CD14-positive monocyte (primary cell): ENCODE data around the gene LIMCH1. TPM values are rescaled to one million over a fixed set of nuclear protein-coding genes. Genes with fewer than 3 reads are reported as not detected.

Experiments
- DNase-seq, 3 donors: peaks; one replicate each; pipeline ENCODE4 v3.0.0-alpha.2; 2011 to 2022
- H2AFZ ChIP-seq: 2 replicates; pipeline ENCODE4 v1.6.0; 2012; ENCODE audit warnings: mild to moderate bottlenecking, low read depth, low read length, inconsistent platforms; ENCODE audit not compliant: insufficient read depth, poor library complexity, severe bottlenecking
- H3K27ac ChIP-seq, 2 donors: 1 replicate in 1 of 2; 2 replicates in 1 of 2; pipeline ENCODE4 v1.5.1; 2012 to 2013; ENCODE audit warnings: low read length in 2 of 2, control low read depth in 1 of 2, inconsistent platforms in 1 of 2, low read depth in 1 of 2, mild to moderate bottlenecking in 1 of 2
- H3K27me3 ChIP-seq, 2 donors: one replicate each; pipeline versions ENCODE4 v1.6.0 to v1.6.1; 2011 to 2013; ENCODE audit warnings: low read length in 2 of 2; ENCODE audit not compliant: control insufficient read depth in 2 of 2, insufficient read depth in 2 of 2
- H3K36me3 ChIP-seq, 2 donors: replicated peaks in 1 of 2; 1 replicate in 1 of 2; 2 replicates in 1 of 2; pipeline versions ENCODE4 v1.5.1 to v1.6.1; 2012 to 2013; ENCODE audit warnings: low read length in 2 of 2, control low read depth in 1 of 2, inconsistent platforms in 1 of 2, mild to moderate bottlenecking in 1 of 2; ENCODE audit not compliant: insufficient read depth in 2 of 2, control insufficient read depth in 1 of 2
- H3K4me1 ChIP-seq, 2 donors: 1 replicate in 1 of 2; 2 replicates in 1 of 2; pipeline versions ENCODE4 v1.5.1 to v1.6.1; 2012 to 2013; ENCODE audit warnings: low read length in 2 of 2, control low read depth in 1 of 2, inconsistent platforms in 1 of 2, mild to moderate bottlenecking in 1 of 2, moderate library complexity in 1 of 2; ENCODE audit not compliant: insufficient read depth in 2 of 2, control insufficient read depth in 1 of 2
- H3K4me2 ChIP-seq: replicated peaks from 2 replicates; pipeline ENCODE3; 2012; ENCODE audit warnings: low read length, moderate library complexity, mild to moderate bottlenecking; ENCODE audit not compliant: poor library complexity, severe bottlenecking; ENCODE audit errors: extremely low read depth
- H3K4me3 ChIP-seq, 3 experiments: fragments of 200-600 bp in 1 of 3; sonication (generic) in 1 of 3; replicated peaks in 1 of 3; 1 replicate in 2 of 3; 2 replicates in 1 of 3; pipeline ENCODE4 v1.5.1; 2011 to 2013; ENCODE audit warnings: low read length in 3 of 3, mild to moderate bottlenecking in 3 of 3, control low read depth in 2 of 3, low read depth in 2 of 3, inconsistent platforms in 1 of 3, moderate library complexity in 1 of 3
- H3K79me2 ChIP-seq: 2 replicates; pipeline ENCODE4 v1.6.0; 2012; ENCODE audit warnings: mild to moderate bottlenecking, control low read depth, inconsistent platforms, low read length, moderate library complexity; ENCODE audit not compliant: insufficient read depth
- H3K9ac ChIP-seq: 2 replicates; pipeline ENCODE4 v1.6.0; 2017; ENCODE audit warnings: low read length, mild to moderate bottlenecking; ENCODE audit not compliant: insufficient read depth, poor library complexity, severe bottlenecking
- H3K9me3 ChIP-seq, 2 donors: replicated peaks in 1 of 2; 1 replicate in 1 of 2; 2 replicates in 1 of 2; pipeline versions ENCODE4 v1.5.1 to v1.6.1; 2012 to 2013; ENCODE audit warnings: low read length in 2 of 2, control low read depth in 1 of 2; ENCODE audit not compliant: control insufficient read depth in 1 of 2, insufficient read depth in 1 of 2
- H4K20me1 ChIP-seq: 2 replicates; pipeline ENCODE4 v1.6.0; 2012; ENCODE audit warnings: mild to moderate bottlenecking, low read length, control low read depth, moderate library complexity; ENCODE audit not compliant: insufficient read depth
- H3K27ac Mint-ChIP-seq, 7 donors: one replicate each; pipeline ENCODE4 v1.8.0; 2020; ENCODE audit warnings: mild to moderate bottlenecking in 7 of 7, mixed read lengths in 7 of 7, moderate library complexity in 6 of 7, inconsistent platforms in 2 of 7
- H3K27me3 Mint-ChIP-seq, 3 donors: one replicate each; pipeline ENCODE4 v1.8.0; 2021 to 2022; ENCODE audit warnings: low read depth in 3 of 3, mild to moderate bottlenecking in 3 of 3, mixed read lengths in 3 of 3, moderate library complexity in 3 of 3, inconsistent platforms in 1 of 3
- H3K36me3 Mint-ChIP-seq, 2 donors: one replicate each; pipeline ENCODE4 v1.8.0; 2020; ENCODE audit warnings: mixed read lengths in 2 of 2, inconsistent platforms in 1 of 2, mild to moderate bottlenecking in 1 of 2
- H3K4me1 Mint-ChIP-seq: one replicate; pipeline ENCODE4 v1.8.0; 2020; ENCODE audit warnings: mild to moderate bottlenecking, mixed read lengths
- H3K4me3 Mint-ChIP-seq, 2 donors: one replicate each; pipeline ENCODE4 v1.8.0; 2020; ENCODE audit warnings: mild to moderate bottlenecking in 2 of 2, mixed read lengths in 2 of 2, moderate library complexity in 1 of 2
- H3K9me3 Mint-ChIP-seq, 7 donors: one replicate each; pipeline ENCODE4 v1.8.0; 2020 to 2022; ENCODE audit warnings: mixed read lengths in 7 of 7, mild to moderate bottlenecking in 6 of 7, moderate library complexity in 6 of 7, inconsistent platforms in 2 of 7
- WGBS: methylation state at CpG from one replicate; pipeline ENCODE4 v1.1.5; 2013; ENCODE audit warnings: missing lambda C conversion rate; ENCODE audit not compliant: insufficient coverage; 5-methylcytosine and 5-hydroxymethylcytosine counted together
- intact Hi-C, 2 donors: fragments of 100-400 bp; cut with micrococcal nuclease; formaldehyde crosslinking; loops; one replicate each; pipeline versions ENCODE4 v1.15.0 to v1.15.1; 2023
- polyA plus RNA-seq, 3 donors: library from polyadenylated mRNA; depleted of rRNA in 1 of 3; unstranded in 2 of 3; stranded (reverse) in 1 of 3; fragments of 300-500 nt in 2 of 3; fragments of >200 nt in 1 of 3; fragmentation: Illumina TruSeq in 2 of 3; gene quantifications; 1 replicate in 2 of 3; 2 replicates in 1 of 3; pipeline ENCODE4 v1.2.3, GENCODE V29; 2012 to 2021
- TF ChIP-seq, protein P1 (sequence below): fragments of 200-600 bp; IDR thresholded peaks from one replicate; pipeline ENCODE4 v1.8.0; 2022; ENCODE audit warnings: antibody characterized with exemption, mild to moderate bottlenecking

LIMCH1 gene
- polyA plus RNA-seq, 3 donors: 0.25 to 0.64 (median 0.32) TPM

- 75% methylated on average over 2 of the region's 3 CpGs for WGBS
- no peak overlapping the region for H2AFZ ChIP-seq
- H3K9ac ChIP-seq: no peak overlapping the region
- DNase-seq: no peak
- H3K4me2 ChIP-seq: no peak overlapping the region
- no peak overlapping the region for H3K4me3 ChIP-seq
- Mint-ChIP-seq H3K4me1 (no peaks in the 10 kb centered on the region), H3K27me3 (peaks cover 0 to 3% (median 0%) of the 10 kb centered on the region in 3 donors), H3K4me3 (no peak overlapping the region), H3K36me3 (no peaks in the 10 kb centered on the region), H3K27ac (peak overlapping the region in 1 of 7 donors; percentile 32), H3K9me3 (peaks cover 0 to 3% (median 0%) of the 10 kb centered on the region in 7 donors)
- no peak overlapping the region for H3K27ac ChIP-seq
- no peaks in the 10 kb centered on the region for H3K27me3 ChIP-seq
- H3K9me3 ChIP-seq: no peaks in the 10 kb centered on the region
- intact Hi-C loops: no loop called here
- TF ChIP-seq, protein P1, sequence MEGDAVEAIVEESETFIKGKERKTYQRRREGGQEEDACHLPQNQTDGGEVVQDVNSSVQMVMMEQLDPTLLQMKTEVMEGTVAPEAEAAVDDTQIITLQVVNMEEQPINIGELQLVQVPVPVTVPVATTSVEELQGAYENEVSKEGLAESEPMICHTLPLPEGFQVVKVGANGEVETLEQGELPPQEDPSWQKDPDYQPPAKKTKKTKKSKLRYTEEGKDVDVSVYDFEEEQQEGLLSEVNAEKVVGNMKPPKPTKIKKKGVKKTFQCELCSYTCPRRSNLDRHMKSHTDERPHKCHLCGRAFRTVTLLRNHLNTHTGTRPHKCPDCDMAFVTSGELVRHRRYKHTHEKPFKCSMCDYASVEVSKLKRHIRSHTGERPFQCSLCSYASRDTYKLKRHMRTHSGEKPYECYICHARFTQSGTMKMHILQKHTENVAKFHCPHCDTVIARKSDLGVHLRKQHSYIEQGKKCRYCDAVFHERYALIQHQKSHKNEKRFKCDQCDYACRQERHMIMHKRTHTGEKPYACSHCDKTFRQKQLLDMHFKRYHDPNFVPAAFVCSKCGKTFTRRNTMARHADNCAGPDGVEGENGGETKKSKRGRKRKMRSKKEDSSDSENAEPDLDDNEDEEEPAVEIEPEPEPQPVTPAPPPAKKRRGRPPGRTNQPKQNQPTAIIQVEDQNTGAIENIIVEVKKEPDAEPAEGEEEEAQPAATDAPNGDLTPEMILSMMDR: no peak
- H4K20me1 ChIP-seq: no peaks in the 10 kb centered on the region
- H3K36me3 ChIP-seq: no peaks in the 10 kb centered on the region
- no peaks in the 10 kb centered on the region for H3K4me1 ChIP-seq
- H3K79me2 ChIP-seq: no peaks in the 10 kb centered on the region
Observed at GRCh38 chr4:41610474-41610873, 72.5 kb downstream of the LIMCH1 start.

GRCh38 chr4:41611124-41611838 lies 73.3 kb downstream of the LIMCH1 start:
- Mint-ChIP-seq H3K27me3 (peaks cover 0 to 3% (median 0%) of the 10 kb centered on the region in 3 donors), H3K36me3 (no peaks in the 10 kb centered on the region), H3K9me3 (peaks cover 0 to 3% (median 0%) of the 10 kb centered on the region in 7 donors), H3K4me3 (no peak overlapping the region), H3K27ac (no peak overlapping the region), H3K4me1 (no peaks in the 10 kb centered on the region)
- intact Hi-C loops: no loop called here
- H3K4me1 ChIP-seq: no peaks in the 10 kb centered on the region
- H3K4me2 ChIP-seq: no peak overlapping the region
- H3K9ac ChIP-seq: no peak overlapping the region
- no peak overlapping the region for H2AFZ ChIP-seq
- TF ChIP-seq, protein P1: no peak
- no peaks in the 10 kb centered on the region for H3K27me3 ChIP-seq
- no CpG with 5 or more reads among the region's 1 CpG for WGBS
- H3K79me2 ChIP-seq: no peaks in the 10 kb centered on the region
- H3K4me3 ChIP-seq: no peak overlapping the region
- H4K20me1 ChIP-seq: no peaks in the 10 kb centered on the region
- H3K9me3 ChIP-seq: no peaks in the 10 kb centered on the region
- DNase-seq: no peak
- no peaks in the 10 kb centered on the region for H3K36me3 ChIP-seq
- no peak overlapping the region for H3K27ac ChIP-seq
